HEK293 (cell line): ENCODE results near the gene STXBP5L.

Experiments used
- CTCF ChIA-PET: fragments of 350-600 bp; formaldehyde crosslinking; extraction: SDS; loops from one replicate; lab custom pipeline; 2021; ENCODE audit warnings: antibody characterized with exemption; lab: Yijun Ruan, JAX
- POLR2A ChIA-PET: fragments of 300-600 bp; formaldehyde crosslinking; extraction: SDS; loops from one replicate; lab custom pipeline; 2020; ENCODE audit warnings: antibody characterized with exemption, inconsistent platforms; lab: Yijun Ruan, JAX
- H3K27ac ChIP-seq: fragments of 200-500 bp; sonication (Bioruptor generic); 2 replicates; pipeline ENCODE4 v1.5.1; 2014; ENCODE audit warnings: low read depth, low read length, control low read depth, inconsistent platforms; ENCODE audit errors: extremely low read depth
- H3K36me3 ChIP-seq, 2 experiments: fragments of 200-500 bp in 1 of 2; sonication (Bioruptor generic) in 1 of 2; 1 replicate in 1 of 2; 2 replicates in 1 of 2; pipeline ENCODE4 v1.5.1; 2014 to 2017; ENCODE audit warnings: inconsistent platforms in 2 of 2, low read length in 2 of 2; ENCODE audit not compliant: control insufficient read depth in 2 of 2, insufficient read depth in 1 of 2
- H3K4me1 ChIP-seq: fragments of 200-500 bp; sonication (Bioruptor generic); 2 replicates; pipeline ENCODE4 v1.5.1; 2014; ENCODE audit warnings: mild to moderate bottlenecking, low read length, inconsistent platforms; ENCODE audit not compliant: control insufficient read depth, insufficient read depth
- H3K4me3 ChIP-seq: 2 replicates; pipeline ENCODE4 v1.5.1; 2011; ENCODE audit warnings: low read depth, mild to moderate bottlenecking, control low read depth, low read length, moderate library complexity
- H3K9me3 ChIP-seq: fragments of 200-500 bp; sonication (Bioruptor generic); 2 replicates; pipeline ENCODE4 v1.5.1; 2014; ENCODE audit warnings: low read depth, low read length, inconsistent platforms; ENCODE audit not compliant: control insufficient read depth, insufficient read depth
- GLI4 ChIP-seq: fragments of 450-650 bp; formaldehyde crosslinking; IDR thresholded peaks from 2 replicates; pipeline ENCODE4 v1.5.1; 2016; ENCODE audit warnings: missing biosample characterization, missing genetic modification characterization
- IKZF3 ChIP-seq: fragments of 450-650 bp; IDR thresholded peaks from 2 replicates; pipeline ENCODE4 v1.5.0; 2018; ENCODE audit warnings: missing biosample characterization, mild to moderate bottlenecking, missing genetic modification characterization, moderate library complexity
- SALL2 ChIP-seq: fragments of 450-650 bp; formaldehyde crosslinking; IDR thresholded peaks from 2 replicates; pipeline ENCODE4 v1.5.0; 2017; ENCODE audit warnings: missing biosample characterization, mild to moderate bottlenecking, missing genetic modification characterization, borderline replicate concordance
- TRIM28 ChIP-seq: IDR thresholded peaks from 2 replicates; pipeline ENCODE4 v1.6.1; 2011; ENCODE audit warnings: low read length, control low read depth, borderline replicate concordance
- YY2 ChIP-seq: fragments of 450-650 bp; formaldehyde crosslinking; IDR thresholded peaks from 2 replicates; pipeline ENCODE4 v1.5.1; 2016; ENCODE audit warnings: missing biosample characterization, missing genetic modification characterization
- ZFP37 ChIP-seq: fragments of 450-650 bp; formaldehyde crosslinking; IDR thresholded peaks from 2 replicates; pipeline ENCODE4 v1.5.1; 2016; ENCODE audit warnings: missing biosample characterization, missing genetic modification characterization
- ZNF114 ChIP-seq: fragments of 450-650 bp; formaldehyde crosslinking; IDR thresholded peaks from 2 replicates; pipeline ENCODE4 v1.5.0; 2017; ENCODE audit warnings: missing biosample characterization, missing genetic modification characterization
- ZNF132 ChIP-seq: fragments of 450-650 bp; formaldehyde crosslinking; IDR thresholded peaks from 2 replicates; pipeline ENCODE4 v1.5.1; 2017; ENCODE audit warnings: missing biosample characterization, missing genetic modification characterization, borderline replicate concordance
- ZNF174 ChIP-seq: fragments of 450-650 bp; formaldehyde crosslinking; IDR thresholded peaks from 2 replicates; pipeline ENCODE4 v1.5.0; 2017; ENCODE audit warnings: missing biosample characterization, mild to moderate bottlenecking, missing genetic modification characterization
- ZNF214 ChIP-seq: fragments of 450-650 bp; formaldehyde crosslinking; IDR thresholded peaks from 2 replicates; pipeline ENCODE4 v1.5.1; 2017; ENCODE audit warnings: missing biosample characterization, mild to moderate bottlenecking, missing genetic modification characterization, borderline replicate concordance
- ZNF248 ChIP-seq: fragments of 450-650 bp; formaldehyde crosslinking; IDR thresholded peaks from 2 replicates; pipeline ENCODE4 v1.5.1; 2017; ENCODE audit warnings: missing biosample characterization, missing genetic modification characterization
- ZNF302 ChIP-seq: fragments of 450-650 bp; formaldehyde crosslinking; IDR thresholded peaks from 2 replicates; pipeline ENCODE4 v1.5.1; 2016; ENCODE audit warnings: missing biosample characterization, missing genetic modification characterization, low read depth
- ZNF335 ChIP-seq: fragments of 450-650 bp; formaldehyde crosslinking; conservative IDR thresholded peaks from 2 replicates; pipeline ENCODE4 v1.5.1; 2016; ENCODE audit warnings: missing biosample characterization, missing genetic modification characterization
- ZNF354C ChIP-seq: fragments of 450-650 bp; formaldehyde crosslinking; IDR thresholded peaks from 2 replicates; pipeline ENCODE4 v1.5.1; 2016; ENCODE audit warnings: missing biosample characterization, missing genetic modification characterization, low read depth, borderline replicate concordance
- ZNF366 ChIP-seq: fragments of 450-650 bp; formaldehyde crosslinking; conservative IDR thresholded peaks from 2 replicates; pipeline ENCODE4 v1.5.1; 2016; ENCODE audit warnings: missing biosample characterization, missing genetic modification characterization
- ZNF416 ChIP-seq: fragments of 450-650 bp; formaldehyde crosslinking; IDR thresholded peaks from 2 replicates; pipeline ENCODE4 v1.5.1; 2016; ENCODE audit warnings: missing biosample characterization, missing genetic modification characterization
- ZNF510 ChIP-seq: fragments of 450-650 bp; formaldehyde crosslinking; IDR thresholded peaks from 2 replicates; pipeline ENCODE4 v1.5.1; 2018; ENCODE audit warnings: mild to moderate bottlenecking, missing genetic modification characterization, missing biosample characterization; ENCODE audit not compliant: insufficient replicate concordance
- ZNF624 ChIP-seq: fragments of 450-650 bp; formaldehyde crosslinking; IDR thresholded peaks from 2 replicates; pipeline ENCODE4 v1.5.1; 2017; ENCODE audit warnings: missing biosample characterization, missing genetic modification characterization
- ZNF626 ChIP-seq: fragments of 450-650 bp; sonication (Bioruptor Pico); formaldehyde crosslinking; IDR thresholded peaks from 2 replicates; pipeline ENCODE4 v1.5.1; 2018; ENCODE audit warnings: missing biosample characterization, missing genetic modification characterization, inconsistent platforms
- ZNF768 ChIP-seq: fragments of 450-650 bp; formaldehyde crosslinking; IDR thresholded peaks from 2 replicates; pipeline ENCODE4 v1.5.1; 2018; ENCODE audit warnings: missing biosample characterization, mild to moderate bottlenecking, missing genetic modification characterization
- ZNF785 ChIP-seq: fragments of 450-650 bp; formaldehyde crosslinking; IDR thresholded peaks from 2 replicates; pipeline ENCODE4 v1.5.1; 2016; ENCODE audit warnings: missing biosample characterization, missing genetic modification characterization
- ZNF843 ChIP-seq: fragments of 450-650 bp; formaldehyde crosslinking; IDR thresholded peaks from 2 replicates; pipeline ENCODE4 v1.5.1; 2016; ENCODE audit warnings: missing biosample characterization, missing genetic modification characterization
- ZSCAN18 ChIP-seq: fragments of 450-650 bp; formaldehyde crosslinking; IDR thresholded peaks from 2 replicates; pipeline ENCODE4 v1.5.1; 2016; ENCODE audit warnings: missing biosample characterization, missing genetic modification characterization
- TF ChIP-seq, protein P1 (sequence below): IDR thresholded peaks from 2 replicates; pipeline ENCODE4 v1.6.1; 2011; ENCODE audit warnings: mild to moderate bottlenecking, low read depth, low read length, borderline replicate concordance

STXBP5L gene

GRCh38 chr3:121243208-121243607 lies 335.2 kb downstream of the STXBP5L start:
- TF ChIP-seq ZNF785 (no peak), ZNF132 (tag by site-specific recombination) (no peak), IKZF3 (tag by site-specific recombination) (no peak), ZNF416 (tag by site-specific recombination) (no peak), SALL2 (tag by site-specific recombination) (no peak), ZNF335 (tag by site-specific recombination) (no peak), ZNF626 (tag by site-specific recombination) (no peak), ZNF302 (tag by site-specific recombination) (no peak), ZNF768 (no peak), ZNF248 (tag by site-specific recombination) (no peak), ZNF114 (tag by site-specific recombination) (no peak), ZNF843 (tag by site-specific recombination) (no peak), ZFP37 (no peak), YY2 (no peak), ZNF624 (tag by site-specific recombination) (no peak), TRIM28 (no peak), ZNF174 (tag by site-specific recombination) (no peak), ZNF354C (tag by site-specific recombination) (no peak), ZNF366 (tag by site-specific recombination) (no peak)
- ChIA-PET CTCF (interaction anchor here (0.7 kb wide), 1 partner anchor 27 kb away, joined by 4 read pairs; no protein-coding TSS in a partner anchor), POLR2A (no interaction called here)

DNA sequence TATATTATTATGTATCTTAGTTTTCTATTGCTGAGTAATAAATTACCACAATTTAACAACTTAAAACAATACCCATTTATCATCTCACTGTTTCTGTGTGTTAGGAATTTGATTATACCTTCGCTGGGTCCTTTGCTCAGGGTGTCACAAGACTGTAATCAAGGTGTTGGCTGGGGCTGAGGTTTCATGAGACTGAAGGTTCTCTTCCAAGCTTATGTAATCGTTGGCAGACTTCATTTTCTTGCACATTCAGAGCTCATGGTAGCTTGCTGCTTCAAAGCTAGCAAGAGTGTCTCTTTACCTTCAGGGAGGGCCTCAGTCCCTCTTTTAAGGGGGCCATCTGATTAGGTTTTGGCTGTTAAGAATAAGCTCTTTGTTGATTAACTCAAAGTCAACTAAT lies 344.7 kb downstream of the STXBP5L start:
- no peak overlapping the region for H3K27ac ChIP-seq
- TF ChIP-seq, protein P1, sequence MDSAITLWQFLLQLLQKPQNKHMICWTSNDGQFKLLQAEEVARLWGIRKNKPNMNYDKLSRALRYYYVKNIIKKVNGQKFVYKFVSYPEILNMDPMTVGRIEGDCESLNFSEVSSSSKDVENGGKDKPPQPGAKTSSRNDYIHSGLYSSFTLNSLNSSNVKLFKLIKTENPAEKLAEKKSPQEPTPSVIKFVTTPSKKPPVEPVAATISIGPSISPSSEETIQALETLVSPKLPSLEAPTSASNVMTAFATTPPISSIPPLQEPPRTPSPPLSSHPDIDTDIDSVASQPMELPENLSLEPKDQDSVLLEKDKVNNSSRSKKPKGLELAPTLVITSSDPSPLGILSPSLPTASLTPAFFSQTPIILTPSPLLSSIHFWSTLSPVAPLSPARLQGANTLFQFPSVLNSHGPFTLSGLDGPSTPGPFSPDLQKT, result no peak
- H3K4me1 ChIP-seq, result no peaks in the 10 kb centered on the region
- no peaks in the 10 kb centered on the region for H3K9me3 ChIP-seq
- ChIA-PET POLR2A (no interaction called here), CTCF (no interaction called here)
- H3K36me3 ChIP-seq, result no peaks in the 10 kb centered on the region
- no peak overlapping the region for H3K4me3 ChIP-seq

More at GRCh38 chr3:121243208-121243607, 335.2 kb downstream of the STXBP5L start:
- Histone ChIP-seq H3K9me3 (no peaks in the 10 kb centered on the region), H3K4me1 (no peaks in the 10 kb centered on the region), H3K36me3 (no peaks in the 10 kb centered on the region), H3K27ac (no peak overlapping the region), H3K4me3 (no peak overlapping the region)

DNA sequence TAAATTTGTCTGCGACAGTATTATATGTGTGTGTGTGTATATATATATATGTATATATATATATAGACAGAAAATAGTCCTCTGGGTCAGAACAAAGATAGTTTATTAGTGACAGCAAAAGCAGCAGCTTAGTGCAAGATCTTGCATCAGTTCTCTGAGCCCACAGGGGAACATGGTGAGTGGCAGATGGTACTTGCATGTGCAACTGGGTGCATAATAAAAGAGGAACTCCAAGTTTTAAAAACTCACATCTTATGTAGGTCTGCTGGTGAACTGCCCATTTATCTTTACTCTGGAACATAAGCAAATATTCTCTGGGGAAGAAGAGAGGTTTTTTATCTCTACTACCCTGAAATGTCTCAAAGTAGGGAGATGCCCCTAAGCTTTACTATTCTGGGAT lies 361.4 kb downstream of the STXBP5L start:
- TF ChIP-seq ZNF510 (tag by site-specific recombination), result no peak
- TF ChIP-seq ZNF214 (tag by site-specific recombination), result no peak
- TF ChIP-seq ZSCAN18 (tag by site-specific recombination), result no peak
- TF ChIP-seq GLI4 (tag by site-specific recombination), result no peak
- Histone ChIP-seq H3K27ac (no peak overlapping the region), H3K4me1 (no peaks in the 10 kb centered on the region), H3K4me3 (no peak overlapping the region), H3K9me3 (no peaks in the 10 kb centered on the region), H3K36me3 (no peaks in the 10 kb centered on the region)
- ChIA-PET POLR2A (no interaction called here), CTCF (interaction anchor here (0.6 kb wide), 1 partner anchor 27 kb away, joined by 4 read pairs; no protein-coding TSS in a partner anchor)
